ENCODE data around the gene HHATL.

- TF ChIP-seq, protein P1, sequence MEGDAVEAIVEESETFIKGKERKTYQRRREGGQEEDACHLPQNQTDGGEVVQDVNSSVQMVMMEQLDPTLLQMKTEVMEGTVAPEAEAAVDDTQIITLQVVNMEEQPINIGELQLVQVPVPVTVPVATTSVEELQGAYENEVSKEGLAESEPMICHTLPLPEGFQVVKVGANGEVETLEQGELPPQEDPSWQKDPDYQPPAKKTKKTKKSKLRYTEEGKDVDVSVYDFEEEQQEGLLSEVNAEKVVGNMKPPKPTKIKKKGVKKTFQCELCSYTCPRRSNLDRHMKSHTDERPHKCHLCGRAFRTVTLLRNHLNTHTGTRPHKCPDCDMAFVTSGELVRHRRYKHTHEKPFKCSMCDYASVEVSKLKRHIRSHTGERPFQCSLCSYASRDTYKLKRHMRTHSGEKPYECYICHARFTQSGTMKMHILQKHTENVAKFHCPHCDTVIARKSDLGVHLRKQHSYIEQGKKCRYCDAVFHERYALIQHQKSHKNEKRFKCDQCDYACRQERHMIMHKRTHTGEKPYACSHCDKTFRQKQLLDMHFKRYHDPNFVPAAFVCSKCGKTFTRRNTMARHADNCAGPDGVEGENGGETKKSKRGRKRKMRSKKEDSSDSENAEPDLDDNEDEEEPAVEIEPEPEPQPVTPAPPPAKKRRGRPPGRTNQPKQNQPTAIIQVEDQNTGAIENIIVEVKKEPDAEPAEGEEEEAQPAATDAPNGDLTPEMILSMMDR (IDR thresholded peaks at IDR 0.05) = no peak
- TF ChIP-seq ZFX (IDR thresholded peaks at IDR 0.05; ENCODE audit: borderline replicate concordance) = no peak
Measured at GRCh38 chr3:42673082-42673481, 29.5 kb downstream of the HHATL start.
